Jurkat, Clone E6-1 (cell line): ENCODE data around the gene ATG9B.

ENCODE experiments used
- DNase-seq: peaks from one replicate; pipeline ENCODE4 v3.0.0-alpha.2; 2011; ENCODE audit warnings: low read depth, low spot score
- H3K4me3 ChIP-seq: 2 replicates; pipeline ENCODE4 v1.5.1; 2011; ENCODE audit warnings: mild to moderate bottlenecking, low read length, control low read depth, moderate library complexity

ATG9B gene

GRCh38 chr7:150974468-150975391 lies 49.6 kb downstream of the ATG9B start:
- DNase-seq, result peak; percentile 81
- H3K4me3 ChIP-seq, result peak overlapping the region; percentile 68

GRCh38 chr7:150973571-150974451 lies 50.5 kb downstream of the ATG9B start:
- no peak for DNase-seq
- H3K4me3 ChIP-seq, result peak overlapping the region; percentile 20

- no peak for DNase-seq
- no peak overlapping the region for H3K4me3 ChIP-seq
These were observed 51.6 kb downstream of the ATG9B start for GRCh38 chr7:150972741-150973140.

- no peak overlapping the region for H3K4me3 ChIP-seq
These were observed 52.2 kb downstream of the ATG9B start for GRCh38 chr7:150972023-150972468.

GRCh38 chr7:150971242-150972022 lies 52.9 kb downstream of the ATG9B start:
- DNase-seq, result no peak
- no peak overlapping the region for H3K4me3 ChIP-seq

More at GRCh38 chr7:150972023-150972468, 52.2 kb downstream of the ATG9B start:
- DNase-seq, result no peak

- no peak overlapping the region for H3K4me3 ChIP-seq
- no peak for DNase-seq
These were observed 53.9 kb downstream of the ATG9B start for GRCh38 chr7:150970424-150970823.

GRCh38 chr7:150969475-150969874 lies 54.8 kb downstream of the ATG9B start:
- no peak overlapping the region for H3K4me3 ChIP-seq
- DNase-seq, result no peak

- no peak for DNase-seq
- no peak overlapping the region for H3K4me3 ChIP-seq
These were observed 55.4 kb downstream of the ATG9B start for GRCh38 chr7:150968734-150969372.

GRCh38 chr7:150968056-150968733 lies 56.1 kb downstream of the ATG9B start:
- H3K4me3 ChIP-seq, result no peak overlapping the region
- peak; percentile 44 for DNase-seq

GRCh38 chr7:150967349-150967748 lies 56.9 kb downstream of the ATG9B start:
- H3K4me3 ChIP-seq, result no peak overlapping the region
- no peak for DNase-seq

GRCh38 chr7:150966002-150966401 lies 58.3 kb downstream of the ATG9B start:
- no peak for DNase-seq
- H3K4me3 ChIP-seq, result no peak overlapping the region

- H3K4me3 ChIP-seq, result no peak overlapping the region
- no peak for DNase-seq
These were observed 58.9 kb downstream of the ATG9B start for GRCh38 chr7:150965273-150965830.
